HG03439 (cell line): ENCODE data around the gene TMEM151A.

ENCODE experiments used
- ATAC-seq: cut with Tn5 transposase; IDR thresholded peaks from one replicate; pipeline ENCODE4 v1.9.1; 2021; ENCODE audit warnings: mild to moderate bottlenecking, moderate library complexity; ENCODE audit not compliant: unreplicated experiment

The TMEM151A gene

GRCh38 chr11:66334605-66335442 lies 43.1 kb downstream of the TMEM151A start:
- ATAC-seq, result no peak

- no peak for ATAC-seq
These were observed 44.0 kb downstream of the TMEM151A start for GRCh38 chr11:66335531-66336233.

GRCh38 chr11:66336234-66337102 lies 44.8 kb downstream of the TMEM151A start, which contains the start of gene RIN1:
Gene RIN1 (minus strand): TSS chr11:66336434. CDS start chr11:66336402, 32 bp downstream.
- ATAC-seq, result peak; percentile 63

GRCh38 chr11:66337103-66337899 lies 45.6 kb downstream of the TMEM151A start:
- no peak for ATAC-seq

- ATAC-seq, result no peak
These were observed 46.8 kb downstream of the TMEM151A start for GRCh38 chr11:66338276-66339161.

GRCh38 chr11:66339162-66339675 lies 47.5 kb downstream of the TMEM151A start:
- no peak for ATAC-seq

GRCh38 chr11:66339686-66340483 lies 48.2 kb downstream of the TMEM151A start:
- ATAC-seq, result no peak

GRCh38 chr11:66340596-66341501 lies 49.2 kb downstream of the TMEM151A start:
- no peak for ATAC-seq

GRCh38 chr11:66341502-66342126 lies 49.9 kb downstream of the TMEM151A start:
- ATAC-seq, result no peak

GRCh38 chr11:66343176-66343575 lies 51.5 kb downstream of the TMEM151A start:
- no peak for ATAC-seq

GRCh38 chr11:66344550-66345315 lies 53.0 kb downstream of the TMEM151A start, which contains the start of gene BRMS1:
Gene BRMS1 (minus strand): TSS chr11:66345104. CDS start chr11:66342234, 2,870 bp downstream.
- ATAC-seq, result peak; percentile 73

GRCh38 chr11:66345316-66345649 lies 53.6 kb downstream of the TMEM151A start:
- no peak for ATAC-seq
